Fibroblast of peridontal ligament (primary cell): ENCODE measurements around the gene ATXN1.

Experiments used
- DNase-seq: peaks from one replicate; pipeline ENCODE4 v3.0.0-alpha.2; 2010; ENCODE audit errors: extremely low read depth

ATXN1 gene

GRCh38 chr6:16535564-16535963 lies 225.7 kb downstream of the ATXN1 start:
- DNase-seq = no peak

- DNase-seq = no peak
Measured at GRCh38 chr6:16533721-16534136, 227.5 kb downstream of the ATXN1 start.

DNA sequence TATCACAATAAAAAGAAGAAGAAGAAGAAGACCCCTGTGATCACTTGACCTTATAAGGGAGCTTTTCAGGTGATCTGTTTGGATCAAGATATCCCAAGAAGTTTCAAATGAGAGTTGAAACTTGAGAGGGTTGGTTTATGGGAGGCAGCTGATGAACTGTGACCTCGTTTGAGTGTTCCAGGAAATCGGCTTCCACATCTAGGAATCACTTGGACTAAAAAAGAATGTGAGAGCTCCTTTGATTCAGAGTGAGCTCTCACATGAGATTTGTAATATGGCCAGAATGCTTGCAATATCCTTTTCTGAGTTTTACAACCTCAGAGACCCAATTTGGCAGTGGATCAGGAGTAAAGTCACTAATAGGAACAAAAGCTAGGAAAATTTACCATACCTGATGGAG lies 228.1 kb downstream of the ATXN1 start:
- DNase-seq = no peak

DNA sequence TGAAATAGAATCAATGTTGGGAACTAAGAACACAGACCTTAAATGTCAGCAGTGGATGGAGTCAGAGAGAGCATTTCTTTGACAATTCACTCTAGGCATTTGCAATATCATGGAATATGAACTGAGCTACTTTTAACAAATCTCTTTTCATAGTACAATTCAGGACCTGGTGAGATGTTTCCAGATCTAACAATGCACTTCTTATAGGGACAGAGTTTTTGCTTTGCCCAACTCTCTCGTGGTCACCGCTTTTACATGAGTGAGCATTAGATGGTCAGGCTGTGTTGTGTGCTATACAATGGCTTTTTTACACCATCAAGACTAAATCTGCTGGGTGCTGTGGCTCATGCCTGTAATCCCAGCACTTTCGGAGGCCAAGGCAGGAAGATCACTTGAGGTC lies 233.6 kb downstream of the ATXN1 start:
- DNase-seq = no peak

GRCh38 chr6:16524380-16524707 lies 236.9 kb downstream of the ATXN1 start:
- DNase-seq = peak; percentile 67

- DNase-seq = peak; percentile 94
Measured at GRCh38 chr6:16523606-16524379, 237.5 kb downstream of the ATXN1 start.

- no peak for DNase-seq
Measured at GRCh38 chr6:16522937-16523336, 238.3 kb downstream of the ATXN1 start.

DNA sequence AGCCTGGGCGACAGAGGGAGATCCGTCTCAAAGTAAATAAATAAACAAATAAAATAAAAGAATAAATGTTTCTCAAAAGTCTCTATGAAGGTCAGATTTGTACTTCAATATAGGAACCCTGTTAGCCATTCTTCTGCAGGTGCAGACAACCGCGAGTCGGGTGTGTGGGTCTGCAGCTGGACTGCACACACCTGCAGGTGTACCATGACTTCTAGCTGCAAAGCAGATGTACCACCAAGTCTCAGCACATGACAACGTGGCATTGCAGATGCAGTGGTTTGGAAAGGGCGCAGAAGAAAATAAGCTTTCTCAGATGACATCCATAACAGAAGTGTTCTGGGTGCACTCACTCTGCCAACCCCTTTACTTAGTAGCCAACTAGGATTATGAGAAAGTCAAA lies 239.7 kb downstream of the ATXN1 start:
- no peak for DNase-seq

GRCh38 chr6:16519265-16520242 lies 241.7 kb downstream of the ATXN1 start:
- DNase-seq = no peak

GRCh38 chr6:16518265-16518664 lies 243.0 kb downstream of the ATXN1 start:
- DNase-seq = no peak

DNA sequence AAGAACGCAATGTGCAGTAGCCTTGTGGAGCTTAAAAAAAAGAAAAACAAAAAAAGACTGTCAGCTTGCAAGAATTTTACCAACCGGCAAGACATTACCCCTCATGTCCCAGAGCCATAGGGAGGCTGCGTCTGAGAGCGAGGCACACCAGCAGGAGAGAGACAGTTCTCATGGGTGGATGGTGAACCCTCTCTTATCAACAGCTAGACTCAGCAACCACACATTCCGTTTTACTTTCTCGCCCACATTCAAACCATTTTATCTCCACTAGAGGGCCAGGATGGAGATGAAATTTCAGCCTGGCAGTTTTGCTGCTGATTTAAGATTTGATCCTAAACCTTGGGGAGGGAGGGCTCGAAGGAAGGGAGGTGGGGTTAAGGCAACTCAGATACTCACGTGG lies 247.0 kb downstream of the ATXN1 start:
- DNase-seq = peak; percentile 78

DNA sequence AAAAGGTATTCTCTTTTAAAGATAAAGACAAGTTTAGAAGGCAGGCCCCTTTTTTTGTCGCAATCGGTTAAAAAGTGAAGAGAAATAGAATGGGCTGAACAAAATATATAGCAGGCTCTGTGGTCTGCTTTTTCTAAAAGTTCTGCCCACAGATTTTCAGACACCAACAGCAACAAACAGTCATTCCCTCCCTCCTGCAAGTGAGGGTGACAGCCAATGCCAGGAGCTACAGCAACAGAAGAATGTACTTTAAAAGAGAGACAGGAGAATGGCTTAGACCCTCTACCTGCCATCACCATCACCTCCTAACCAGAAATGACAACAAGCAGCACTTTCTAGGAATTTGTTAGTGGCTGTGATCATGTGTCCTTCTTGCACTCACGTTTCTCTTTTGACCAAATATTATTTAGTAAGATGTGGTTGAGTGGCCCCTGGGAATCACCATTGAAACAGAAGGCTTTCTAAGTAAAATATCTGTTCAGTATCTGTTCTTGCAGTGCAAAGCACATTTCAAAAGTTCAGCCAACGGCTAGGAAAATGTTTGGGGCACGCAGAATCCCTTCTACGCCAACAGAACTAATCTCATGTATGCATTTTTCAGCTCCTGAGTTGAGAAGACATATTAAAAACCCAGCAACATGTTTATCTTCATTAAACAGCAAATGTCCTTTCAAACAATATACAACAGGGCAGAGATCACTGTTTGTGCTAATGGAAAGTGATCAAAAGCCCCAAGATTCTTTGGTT lies 248.5 kb downstream of the ATXN1 start:
- DNase-seq = no peak

- no peak for DNase-seq
Measured at GRCh38 chr6:16511723-16512489, 249.4 kb downstream of the ATXN1 start.

- peak; percentile 58 for DNase-seq
Measured at GRCh38 chr6:16511040-16511660, 250.1 kb downstream of the ATXN1 start.

DNA sequence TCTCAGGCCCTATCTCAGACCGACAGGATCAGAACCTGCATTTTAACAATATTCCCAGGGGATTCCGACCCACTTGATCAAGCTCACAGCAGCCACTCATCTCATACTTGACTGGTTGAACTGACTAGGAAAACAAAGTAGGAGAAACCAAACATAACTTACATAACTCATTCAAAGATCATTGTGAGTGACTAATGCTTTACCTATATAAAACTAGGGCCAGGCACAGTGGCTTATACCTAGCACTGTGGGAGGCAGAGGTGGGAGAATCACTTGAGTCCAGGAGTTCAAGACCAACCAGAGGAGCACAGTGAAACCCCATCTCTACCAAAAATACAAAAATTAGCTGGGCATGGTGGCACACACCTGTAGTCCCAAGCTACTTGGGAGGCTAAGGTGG lies 251.0 kb downstream of the ATXN1 start:
- DNase-seq = no peak

DNA sequence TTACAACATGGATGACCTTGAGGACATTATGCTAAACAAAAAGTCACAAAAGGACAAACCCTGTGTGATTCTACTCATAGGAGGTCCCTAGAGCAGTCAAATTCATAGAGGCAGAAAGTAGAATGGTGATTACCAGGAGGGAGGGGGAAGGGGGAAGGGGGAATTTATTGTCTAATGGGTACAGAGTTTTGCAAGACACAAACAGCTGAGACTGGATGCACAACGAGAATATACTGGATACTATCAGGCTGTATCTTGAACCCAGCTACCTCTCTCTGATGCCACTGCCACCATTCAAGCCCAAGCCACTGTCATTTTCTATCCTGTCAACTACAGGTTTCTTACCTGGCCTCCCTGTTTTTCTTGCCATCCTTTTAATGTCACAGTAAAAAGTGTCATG lies 252.3 kb downstream of the ATXN1 start:
- no peak for DNase-seq

DNA sequence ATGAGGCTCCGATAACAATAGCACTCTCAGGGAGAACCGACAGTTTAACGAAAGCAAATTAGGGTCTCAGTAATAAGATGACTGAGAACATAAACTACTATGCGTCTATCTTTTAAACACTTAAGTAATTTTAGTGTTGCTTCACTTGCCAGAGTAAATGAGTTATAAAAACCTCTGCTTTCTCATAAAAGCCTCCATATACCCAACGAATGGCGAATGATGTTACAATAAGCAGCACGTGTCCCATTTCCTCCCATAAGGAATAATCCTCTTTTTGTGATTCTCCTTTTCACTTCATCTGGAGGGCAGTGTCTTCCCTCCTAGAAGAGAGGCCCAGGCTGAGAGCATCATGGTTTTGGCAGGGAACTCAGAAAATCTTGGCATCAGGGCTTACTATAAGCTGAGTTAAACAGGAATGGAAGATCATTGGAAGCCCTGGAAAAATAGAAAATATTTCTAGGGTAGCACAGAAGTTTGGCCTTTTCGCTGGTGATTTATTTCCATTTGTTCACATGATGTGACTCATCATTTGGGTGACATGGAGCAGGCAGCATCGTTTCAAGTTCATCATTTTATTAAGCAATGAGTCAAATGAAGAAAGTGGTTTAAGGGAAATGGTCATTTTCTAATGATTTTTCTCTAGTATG lies 255.4 kb downstream of the ATXN1 start:
- DNase-seq = peak; percentile 90

GRCh38 chr6:16504609-16505008 lies 256.7 kb downstream of the ATXN1 start:
- DNase-seq = no peak

GRCh38 chr6:16503970-16504415 lies 257.3 kb downstream of the ATXN1 start:
- peak; percentile 44 for DNase-seq

GRCh38 chr6:16503241-16503775 lies 258.0 kb downstream of the ATXN1 start:
- DNase-seq = peak; percentile 19
